Cortex of kidney (tissue), 1 donor: ENCODE measurements around the gene CHIT1.
"Not testable (repeated sequence)": the region's sequence is repeated elsewhere in the genome, so short reads cannot be mapped to it uniquely, and the experiment has no call there.

ENCODE experiments used
- DNase-seq: peaks from one replicate; lab custom pipeline; 2025; lab: John Stamatoyannopoulos, UW

CHIT1 gene

GRCh38 chr1:203265541-203265940 lies 36.1 kb upstream of the CHIT1 start:
- no peak for DNase-seq

- no peak for DNase-seq
Measured at GRCh38 chr1:203264052-203264501, 34.6 kb upstream of the CHIT1 start.

- DNase-seq, result no peak
Measured at GRCh38 chr1:203263496-203263895, 34.0 kb upstream of the CHIT1 start.

GRCh38 chr1:203256636-203257035 lies 27.2 kb upstream of the CHIT1 start:
- DNase-seq, result not testable (repeated sequence)

GRCh38 chr1:203254782-203255181 lies 25.3 kb upstream of the CHIT1 start:
- not testable (repeated sequence) for DNase-seq

GRCh38 chr1:203252678-203253077 lies 23.2 kb upstream of the CHIT1 start:
- DNase-seq, result no peak

GRCh38 chr1:203251466-203251865 lies 22.0 kb upstream of the CHIT1 start:
- no peak for DNase-seq

GRCh38 chr1:203250911-203251310 lies 21.4 kb upstream of the CHIT1 start:
- no peak for DNase-seq

GRCh38 chr1:203244776-203245175 lies 15.3 kb upstream of the CHIT1 start:
- DNase-seq, result no peak

- not testable (repeated sequence) for DNase-seq
Measured at GRCh38 chr1:203241708-203242107, 12.2 kb upstream of the CHIT1 start.

GRCh38 chr1:203239526-203240305 lies 10.2 kb upstream of the CHIT1 start:
- no peak for DNase-seq

- no peak for DNase-seq
Measured at GRCh38 chr1:203239081-203239480, 9.6 kb upstream of the CHIT1 start.

GRCh38 chr1:203238535-203238934 lies 9.1 kb upstream of the CHIT1 start:
- DNase-seq, result no peak

- not testable (repeated sequence) for DNase-seq
Measured at GRCh38 chr1:203234901-203235300, 5.4 kb upstream of the CHIT1 start.

GRCh38 chr1:203228670-203229069 lies 803 bp downstream of the CHIT1 start:
- no peak for DNase-seq

- no peak for DNase-seq
Measured at GRCh38 chr1:203227371-203228083, 1.9 kb downstream of the CHIT1 start.

- no peak for DNase-seq
Measured at GRCh38 chr1:203225071-203225470, 4.4 kb downstream of the CHIT1 start.

GRCh38 chr1:203223012-203223775 lies 6.3 kb downstream of the CHIT1 start:
- DNase-seq, result no peak

- no peak for DNase-seq
Measured at GRCh38 chr1:203219934-203220333, 9.5 kb downstream of the CHIT1 start.

- no peak for DNase-seq
Measured at GRCh38 chr1:203219171-203219570, 10.3 kb downstream of the CHIT1 start.

- no peak for DNase-seq
Measured at GRCh38 chr1:203217668-203218067, 11.8 kb downstream of the CHIT1 start.

- no peak for DNase-seq
Measured at GRCh38 chr1:203217139-203217655, 12.3 kb downstream of the CHIT1 start.
